OCI-LY1 (cell line): ENCODE measurements around the gene AMPD3.

Experiments used
- CTCF ChIP-seq: fragments of 200-600 bp; sonication (generic), shearing (Covaris generic); IDR thresholded peaks from 2 replicates; pipeline ENCODE4 v1.5.1; 2017; ENCODE audit warnings: mild to moderate bottlenecking, antibody characterized with exemption, low read length, moderate library complexity, mixed read lengths
- EZH2 ChIP-seq: fragments of 200-600 bp; sonication (generic), shearing (Covaris generic); IDR thresholded peaks from 2 replicates; pipeline ENCODE4 v1.8.0; 2017; ENCODE audit warnings: borderline replicate concordance, mixed run types, mild to moderate bottlenecking, antibody characterized with exemption, low read length, moderate library complexity, mixed read lengths

GRCh38 chr11:10538924-10539323 is 83.9 kb downstream of the AMPD3 start:
- no peak for TF ChIP-seq CTCF
- TF ChIP-seq EZH2 = no peak
